GM19240 (cell line): ENCODE results near the gene TMEM134.
"Not testable (repeated sequence)": the region's sequence is repeated elsewhere in the genome, so short reads cannot be mapped to it uniquely, and the experiment has no call there.

Experiments used
- DNase-seq: peaks from one replicate; pipeline ENCODE4 v3.0.0; 2011; ENCODE audit warnings: low spot score; ENCODE audit not compliant: insufficient read length

Gene TMEM134

DNA sequence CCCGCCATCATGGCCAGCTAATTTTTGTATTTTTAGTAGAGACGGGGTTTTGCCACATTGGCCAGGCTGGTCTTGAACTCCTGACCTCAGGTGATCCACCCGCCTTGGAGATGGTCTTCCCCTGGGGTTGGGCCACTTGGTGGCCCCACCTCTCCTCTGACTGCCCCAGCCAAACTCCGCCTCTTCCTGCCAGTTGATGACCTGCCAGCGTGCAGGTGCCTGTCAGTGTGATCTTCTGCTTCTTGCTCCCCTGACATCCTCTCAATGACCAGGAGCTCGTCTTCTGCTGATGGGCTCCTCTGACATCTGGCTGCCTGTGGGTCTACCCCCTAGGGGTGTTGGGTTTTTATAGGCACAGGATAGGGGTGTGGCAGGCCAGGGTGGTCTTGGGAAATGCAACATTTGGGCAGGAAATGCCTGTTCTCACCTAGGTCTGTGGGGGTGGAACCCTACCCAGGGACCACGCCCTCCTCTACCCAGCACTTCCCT lies 16.9 kb upstream of the TMEM134 start:
- DNase-seq, result not testable (repeated sequence)

DNA sequence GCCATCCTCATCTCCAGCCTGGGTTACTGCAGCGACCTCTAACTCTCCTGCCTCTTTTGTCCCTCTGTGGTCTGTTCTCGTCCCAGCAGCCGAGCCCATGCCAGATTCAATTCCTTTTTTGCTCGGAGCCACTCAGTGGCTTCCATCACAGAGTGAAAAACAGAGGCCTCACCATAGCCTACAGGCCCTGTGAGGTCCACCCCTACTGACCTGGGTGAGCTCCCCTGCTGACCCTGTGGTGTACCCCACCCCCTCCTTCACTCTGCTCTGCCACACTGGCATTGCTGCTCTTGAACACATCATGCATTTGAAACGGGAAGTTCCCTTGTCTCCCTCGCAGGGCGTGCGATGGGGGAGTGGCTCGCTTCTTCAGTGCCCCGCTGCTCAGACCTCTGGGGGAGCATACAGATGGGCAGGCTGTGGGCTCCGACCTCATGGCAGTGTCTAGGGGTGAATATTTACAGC lies 15.8 kb upstream of the TMEM134 start:
- no peak for DNase-seq

DNA sequence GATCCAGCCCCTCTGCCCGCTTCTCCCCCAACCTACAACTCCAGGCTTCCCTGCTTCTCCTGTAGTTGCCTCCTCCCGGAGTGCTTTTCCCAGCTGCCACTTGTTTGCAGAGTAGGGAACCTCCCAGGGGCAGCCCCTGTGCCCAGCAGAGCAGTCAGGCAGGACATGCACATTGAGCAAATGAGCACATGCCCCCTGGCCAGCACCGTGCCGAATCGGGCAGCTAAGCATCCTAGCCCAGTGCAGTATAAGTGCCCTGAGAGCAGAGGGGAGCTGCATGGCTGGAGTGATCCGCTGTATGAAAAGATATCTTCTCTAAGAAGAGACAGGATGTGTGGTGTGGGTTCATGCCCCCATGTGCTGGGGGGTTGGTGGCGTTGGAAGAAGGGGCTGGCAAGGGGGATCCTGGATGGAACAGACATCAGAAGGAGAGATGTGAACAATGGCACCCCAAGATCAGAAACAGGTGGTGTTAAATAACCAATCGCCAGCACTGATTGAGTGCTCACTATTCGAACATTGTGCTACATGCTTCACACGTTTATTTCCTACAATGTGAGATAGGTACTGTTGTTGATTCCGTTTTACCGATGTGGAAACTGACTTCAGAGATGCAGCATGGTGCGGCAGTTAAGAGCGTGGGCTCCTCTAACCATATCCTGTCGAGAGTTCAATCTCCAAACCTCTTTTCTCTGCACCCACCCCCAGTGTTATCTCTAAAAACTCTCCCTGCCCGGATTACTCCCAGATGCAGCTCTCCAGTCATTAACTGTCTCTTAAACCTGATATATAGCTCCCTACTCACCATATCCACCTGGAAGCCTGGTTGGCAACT lies 15.0 kb upstream of the TMEM134 start:
- DNase-seq, result no peak

DNA sequence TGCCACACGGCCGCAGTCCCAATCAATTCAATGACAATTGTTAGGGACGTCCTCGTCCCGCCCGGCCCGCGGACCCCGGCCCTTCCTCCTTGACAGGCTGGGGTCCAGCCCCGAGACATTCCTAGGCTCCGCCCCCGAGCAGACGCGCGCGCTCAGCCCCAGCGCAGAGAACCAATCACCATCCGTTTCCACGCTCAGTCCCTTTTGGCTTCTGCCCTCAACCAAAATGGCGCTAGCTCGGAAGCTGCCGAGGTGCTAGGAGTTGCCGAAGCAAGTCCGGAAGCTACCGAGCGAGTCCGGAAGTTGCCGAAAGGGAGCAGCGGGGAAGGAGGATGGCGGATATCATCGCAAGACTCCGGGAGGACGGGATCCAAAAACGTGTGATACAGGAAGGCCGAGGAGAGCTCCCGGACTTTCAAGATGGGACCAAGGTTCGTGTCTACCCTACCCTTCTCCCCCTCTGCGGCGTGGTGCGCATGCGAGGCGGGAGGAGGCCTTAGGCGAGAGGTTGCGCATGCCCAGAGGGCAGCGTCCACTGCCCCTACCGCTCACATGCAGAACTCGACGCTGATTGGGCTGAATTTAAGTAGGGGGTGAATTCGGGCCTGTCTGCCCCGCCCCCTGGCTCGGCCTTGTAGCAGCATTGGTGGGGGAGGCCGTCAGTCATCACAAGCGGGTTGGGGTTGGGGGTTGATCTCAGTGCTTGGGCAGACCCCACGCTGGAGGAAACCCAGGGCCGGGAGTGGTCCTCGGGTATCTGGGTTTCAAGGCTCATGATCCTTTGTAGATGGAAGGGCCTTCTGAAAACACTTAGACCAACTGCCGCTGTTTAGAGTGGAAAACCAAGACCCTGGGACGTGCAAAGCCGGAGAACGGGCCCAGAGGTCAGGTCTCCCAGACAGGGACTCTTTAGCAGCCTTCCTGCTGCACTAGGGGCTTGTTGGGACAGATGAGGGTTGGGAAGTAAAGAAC lies 14.1 kb upstream of the TMEM134 start, which contains the start of gene AIP:
Gene AIP, plus strand, starts transcription at position 200 of the 972 bp plus-strand sequence. Its CDS starts 133 bp downstream, at position 333.
- peak; percentile 99 for DNase-seq

DNA sequence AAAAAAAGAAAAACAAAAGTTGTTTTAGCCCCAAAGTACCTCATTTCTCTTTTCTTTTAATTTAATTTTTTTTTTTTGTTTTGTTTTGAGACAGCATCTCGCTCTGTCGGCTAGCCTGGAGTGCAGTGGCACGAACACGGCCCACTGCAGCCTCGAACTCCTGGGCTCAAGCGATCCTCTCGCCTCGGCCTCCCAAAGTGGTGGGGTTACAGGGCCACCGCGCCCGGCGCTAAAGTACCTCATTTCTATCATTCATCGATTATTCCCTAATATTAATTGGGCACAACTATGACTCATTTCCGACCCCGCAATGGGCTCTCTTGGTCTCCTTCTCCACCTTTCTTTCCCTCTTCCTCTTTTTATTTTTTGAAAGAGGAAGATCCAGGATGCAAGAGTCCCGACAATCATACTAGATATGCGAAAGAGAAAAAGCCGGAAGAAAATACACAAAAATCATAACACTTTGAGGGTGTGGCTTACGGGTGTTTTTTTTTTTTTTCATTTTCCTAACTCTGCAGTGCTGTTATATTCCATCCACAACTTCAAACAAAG lies 13.3 kb upstream of the TMEM134 start:
- DNase-seq, result no peak

DNA sequence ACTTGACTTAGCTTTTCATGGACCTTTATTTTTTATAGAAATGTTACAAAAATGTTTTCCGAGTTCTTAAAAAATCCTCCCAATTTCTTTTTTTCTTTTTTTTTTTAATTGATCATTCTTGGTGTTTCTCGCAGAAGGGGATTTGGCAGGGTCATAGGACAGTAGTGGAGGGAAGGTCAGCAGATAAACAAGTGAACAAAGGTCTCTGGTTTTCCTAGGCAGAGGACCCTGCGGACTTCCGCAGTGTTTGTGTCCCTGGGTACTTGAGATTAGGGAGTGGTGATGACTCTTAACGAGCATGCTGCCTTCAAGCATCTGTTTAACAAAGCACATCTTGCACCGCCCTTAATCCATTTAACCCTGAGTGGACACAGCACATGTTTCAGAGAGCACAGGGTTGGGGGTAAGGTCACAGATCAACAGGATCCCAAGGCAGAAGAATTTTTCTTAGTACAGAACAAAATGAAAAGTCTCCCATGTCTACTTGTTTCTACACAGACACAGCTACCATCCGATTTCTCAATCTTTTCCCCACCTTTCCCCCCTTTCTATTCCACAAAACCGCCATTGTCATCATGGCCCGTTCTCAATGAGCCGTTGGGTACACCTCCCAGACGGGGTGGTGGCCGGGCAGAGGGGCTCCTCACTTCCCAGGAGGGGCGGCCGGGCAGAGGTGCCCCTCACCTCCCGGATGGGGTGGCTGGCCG lies 8.4 kb upstream of the TMEM134 start:
- not testable (repeated sequence) for DNase-seq

DNA sequence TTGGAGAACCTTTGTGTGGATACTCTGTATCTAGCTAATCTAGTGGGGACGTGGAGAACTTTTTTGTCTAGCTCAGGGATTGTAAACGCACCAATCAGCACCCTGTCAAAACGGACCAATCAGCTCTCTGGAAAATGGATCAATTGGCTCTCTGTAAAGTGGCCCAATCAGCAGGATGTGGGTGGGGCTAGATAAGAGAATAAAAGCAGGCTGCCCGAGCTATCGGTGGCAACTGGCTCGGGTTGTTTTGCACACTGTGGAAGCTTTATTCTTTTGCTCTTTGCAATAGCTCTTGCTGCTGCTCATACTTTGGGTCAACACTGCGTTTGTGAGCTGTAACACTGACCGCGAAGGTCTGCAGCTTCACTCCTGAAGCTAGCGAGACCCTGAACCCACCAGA lies 7.6 kb upstream of the TMEM134 start:
- DNase-seq, result not testable (repeated sequence)

DNA sequence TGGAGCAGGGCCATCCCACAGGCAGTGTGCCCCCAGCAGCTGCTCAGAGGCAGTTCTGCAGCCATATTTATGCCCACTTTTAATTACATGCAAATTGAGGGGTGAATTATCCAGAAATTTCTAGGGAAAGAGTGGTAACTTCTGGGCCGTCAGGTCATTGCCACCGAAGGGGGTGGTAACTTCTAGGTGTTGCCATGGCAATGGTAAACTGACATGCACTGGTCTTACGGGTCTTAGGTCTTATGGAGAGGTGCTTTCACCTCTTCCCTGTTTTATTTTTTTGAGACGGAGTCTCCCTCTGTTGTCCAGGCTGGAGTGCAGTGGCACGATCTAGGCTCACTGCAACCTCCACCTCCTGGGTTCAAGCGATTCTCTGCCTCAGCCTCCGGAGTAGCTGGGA lies 3.8 kb upstream of the TMEM134 start:
- no peak for DNase-seq

DNA sequence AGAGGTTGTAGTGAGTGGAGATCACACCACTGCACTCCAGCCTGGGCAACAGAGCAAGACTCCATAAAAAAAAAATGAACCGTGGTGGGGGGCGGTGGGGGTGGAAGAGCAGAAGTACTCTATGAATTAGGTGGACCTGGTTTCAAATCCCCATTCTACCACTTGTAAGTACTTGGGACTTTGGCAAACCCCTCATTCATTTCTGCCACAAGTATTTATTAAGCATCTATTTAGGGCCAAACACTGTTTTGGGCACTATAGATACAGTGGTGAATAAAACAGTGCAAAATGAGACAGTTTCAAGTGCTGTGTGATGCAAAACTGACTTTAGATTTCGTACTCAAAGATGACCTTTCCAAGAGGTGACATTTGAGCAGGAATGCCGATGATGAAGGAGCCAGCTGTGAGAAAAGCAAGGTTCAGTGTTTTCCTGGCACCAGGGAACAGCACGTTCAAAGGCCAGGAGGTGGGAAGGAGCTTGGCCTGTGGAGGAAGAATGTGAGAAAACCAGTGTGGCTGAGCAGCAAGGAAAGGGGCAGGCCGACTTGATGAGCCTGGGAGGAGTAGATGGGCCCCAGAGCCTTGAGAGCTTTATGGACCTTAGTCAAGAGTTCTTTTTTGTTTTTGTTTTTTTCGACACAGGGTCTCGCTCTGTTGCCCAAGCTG lies 1.4 kb upstream of the TMEM134 start:
- no peak for DNase-seq

DNA sequence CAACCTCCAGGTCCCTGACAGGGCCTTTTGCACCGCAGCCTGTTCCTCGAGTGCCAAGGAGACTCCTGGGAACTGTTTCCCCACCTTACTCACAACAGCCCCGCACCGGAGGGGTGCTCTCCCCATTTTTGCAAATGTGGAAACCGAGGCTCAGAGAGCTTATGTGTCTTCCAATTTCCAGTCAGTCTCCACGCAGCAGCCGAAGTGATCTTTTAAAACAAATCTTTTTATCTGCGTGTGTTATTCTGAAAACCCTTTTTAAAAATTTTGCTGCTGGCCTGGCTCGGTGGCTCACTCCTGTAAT lies 409 bp upstream of the TMEM134 start:
- no peak for DNase-seq

DNA sequence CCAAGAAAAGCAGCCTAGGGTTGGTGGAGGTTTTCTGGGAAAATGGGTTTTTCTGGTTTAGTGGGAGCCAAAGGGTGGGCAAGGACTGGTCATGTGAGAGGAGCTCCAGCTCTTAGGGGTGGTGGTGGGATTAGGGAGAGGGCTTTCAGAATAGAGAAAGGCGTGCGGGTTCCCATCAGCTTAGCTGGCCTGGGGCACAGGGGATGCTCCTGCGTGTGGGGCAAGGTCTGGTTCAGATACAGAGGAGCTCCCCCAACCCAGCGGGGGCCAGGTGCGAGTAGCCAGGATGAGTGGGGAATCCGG lies 644 bp downstream of the TMEM134 start:
- no peak for DNase-seq

DNA sequence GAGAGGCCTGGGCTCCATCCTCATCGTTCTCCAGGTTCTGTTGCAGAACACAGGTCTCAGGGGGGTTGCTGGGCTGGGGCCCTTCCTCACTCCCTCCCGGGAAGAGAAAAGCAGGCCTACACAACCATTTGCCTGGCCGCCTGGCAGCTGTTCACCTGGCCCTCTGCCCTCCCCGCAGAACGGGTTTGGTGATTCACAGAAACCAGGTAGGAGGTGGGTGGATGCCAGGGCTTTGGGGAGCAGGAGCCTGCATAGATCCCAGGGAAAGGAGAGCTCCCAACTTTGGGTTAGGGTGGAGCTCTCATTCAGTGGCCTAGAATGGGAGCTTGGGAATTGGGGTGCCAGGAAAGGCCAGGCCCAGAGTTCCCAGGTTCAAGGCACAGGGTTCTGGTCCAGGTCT lies 995 bp downstream of the TMEM134 start:
- DNase-seq, result no peak

DNA sequence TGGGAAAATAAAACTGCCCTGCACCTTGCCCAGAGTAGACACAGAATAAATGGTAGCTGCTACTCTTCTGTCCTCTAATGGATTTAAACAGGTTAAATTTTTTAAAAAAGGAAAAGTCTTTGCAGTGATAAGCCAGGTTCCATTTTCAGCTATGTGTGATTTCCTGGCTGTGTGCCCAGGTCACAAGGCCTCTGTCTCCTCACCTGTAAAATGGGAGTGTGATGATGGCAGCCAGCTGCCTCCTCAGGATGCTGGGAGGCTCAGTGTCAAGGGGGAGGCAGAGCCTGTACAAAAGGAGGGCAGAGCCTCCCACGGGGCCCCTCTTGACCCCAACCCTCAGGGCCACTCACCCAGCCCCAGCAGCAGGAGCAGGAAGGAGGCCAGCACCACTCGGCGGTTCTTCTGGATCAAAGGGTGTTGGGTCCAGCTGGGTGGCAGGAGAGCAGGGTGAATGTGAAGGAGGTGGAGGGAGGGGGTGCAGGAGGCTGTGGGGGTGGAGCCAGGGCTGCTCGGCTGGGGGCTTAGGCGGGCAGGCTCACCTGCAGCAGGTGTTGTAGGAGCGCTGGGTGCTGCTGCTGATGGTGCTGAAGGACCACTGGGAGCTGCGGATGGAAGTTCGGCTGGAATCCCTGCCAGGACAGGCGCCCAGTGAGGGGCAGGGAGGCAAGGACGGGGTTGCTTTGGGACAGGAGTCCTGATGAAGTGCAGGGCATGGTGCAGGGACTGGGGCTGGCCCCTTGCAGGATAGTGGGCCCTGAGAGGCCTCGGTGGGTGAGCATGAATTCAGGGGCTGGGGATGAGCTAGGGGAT lies 1.9 kb downstream of the TMEM134 start:
- no peak for DNase-seq

DNA sequence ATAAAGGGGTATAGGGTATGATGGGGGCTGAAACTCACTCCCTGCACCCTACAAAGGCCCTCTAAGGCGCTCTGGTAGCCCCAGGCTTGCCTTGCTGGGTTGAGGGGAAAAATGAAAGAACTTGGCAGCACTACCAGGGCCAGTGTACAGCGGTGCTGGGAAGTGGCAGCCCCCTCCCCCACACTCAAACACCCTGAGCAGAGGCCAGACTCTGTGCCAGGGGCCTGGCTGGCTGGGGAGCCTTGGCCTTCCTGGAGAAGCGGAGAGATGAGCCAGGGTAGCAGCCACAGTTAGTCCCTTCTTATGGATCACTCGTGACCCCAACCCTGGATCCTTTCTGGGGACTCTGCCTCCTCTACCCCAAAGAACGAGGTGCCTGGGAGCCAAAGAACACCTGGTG lies 2.7 kb downstream of the TMEM134 start:
- DNase-seq, result no peak

DNA sequence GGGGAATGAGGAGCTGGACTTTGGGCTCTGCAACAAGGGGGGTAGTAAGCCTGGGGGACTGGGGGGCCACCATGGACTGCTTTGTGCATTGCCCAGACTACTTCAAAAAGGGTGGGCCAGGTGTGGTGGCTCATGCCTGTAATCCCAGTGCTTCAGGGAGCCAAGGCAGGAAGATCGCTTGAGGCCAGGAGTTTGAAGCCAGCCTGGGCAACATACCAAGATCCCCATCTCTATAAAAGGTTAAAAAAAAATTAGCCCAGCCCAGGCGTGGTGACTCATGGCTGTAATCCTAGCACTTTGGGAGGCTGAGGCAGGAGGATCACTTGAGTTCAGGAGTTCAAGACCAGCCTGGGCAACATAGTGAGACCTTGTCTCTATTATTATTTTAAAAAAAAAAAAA lies 3.5 kb downstream of the TMEM134 start:
- DNase-seq, result not testable (repeated sequence)

DNA sequence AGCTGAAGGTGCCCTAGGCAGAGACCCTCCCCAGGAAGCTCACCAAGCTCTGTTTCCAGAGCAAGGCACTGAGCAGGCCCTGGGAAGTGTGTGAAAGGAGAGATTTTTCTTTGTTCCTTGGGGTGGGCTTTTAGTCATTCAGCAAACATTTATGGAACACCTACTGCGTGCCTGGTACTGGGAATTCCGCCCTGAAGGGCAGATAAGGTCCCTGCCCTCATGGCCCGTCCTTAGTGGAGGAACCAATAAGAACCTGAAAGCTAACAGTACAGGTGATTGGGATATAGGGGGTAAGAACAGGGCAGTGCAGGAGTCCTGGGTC lies 3.9 kb downstream of the TMEM134 start:
- no peak for DNase-seq

DNA sequence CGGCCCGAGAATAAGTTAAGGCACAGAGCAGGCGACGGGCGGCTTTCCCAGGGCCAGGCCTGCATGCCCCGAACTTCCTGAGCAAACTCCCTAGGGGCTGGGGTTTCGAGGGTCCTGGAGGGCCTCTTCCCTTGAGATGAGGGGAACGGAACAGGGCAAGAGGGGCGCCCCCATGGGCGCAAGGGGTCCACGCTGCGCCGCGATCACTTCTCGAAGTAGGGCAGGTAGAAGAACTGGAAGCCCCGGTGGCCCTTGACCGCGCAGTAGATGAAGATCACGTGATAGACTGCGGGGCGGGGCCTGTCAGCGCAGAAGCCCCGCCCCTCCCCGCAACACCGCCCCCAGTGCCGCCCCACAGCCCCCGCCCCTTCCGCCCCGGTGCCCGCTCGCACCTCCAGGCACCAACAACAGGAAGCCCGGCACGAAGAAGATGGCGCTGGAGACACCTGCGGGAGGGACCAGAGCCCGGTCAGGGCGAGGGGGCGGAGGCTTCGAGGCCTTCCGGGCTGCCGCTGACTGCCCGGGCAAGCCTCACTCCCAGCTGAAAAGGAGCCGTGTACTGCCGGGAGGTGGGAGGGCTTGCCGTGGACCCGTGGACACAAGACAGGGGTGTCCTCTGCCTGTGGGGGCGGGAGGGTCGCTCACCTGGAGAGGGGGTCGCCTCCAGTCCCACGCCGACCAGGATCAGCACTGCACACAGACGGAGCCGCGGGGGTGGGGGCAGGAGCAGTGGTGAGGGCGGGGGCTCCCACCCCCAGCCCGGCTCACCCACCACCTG lies 4.5 kb downstream of the TMEM134 start:
- DNase-seq, result peak; percentile 92

DNA sequence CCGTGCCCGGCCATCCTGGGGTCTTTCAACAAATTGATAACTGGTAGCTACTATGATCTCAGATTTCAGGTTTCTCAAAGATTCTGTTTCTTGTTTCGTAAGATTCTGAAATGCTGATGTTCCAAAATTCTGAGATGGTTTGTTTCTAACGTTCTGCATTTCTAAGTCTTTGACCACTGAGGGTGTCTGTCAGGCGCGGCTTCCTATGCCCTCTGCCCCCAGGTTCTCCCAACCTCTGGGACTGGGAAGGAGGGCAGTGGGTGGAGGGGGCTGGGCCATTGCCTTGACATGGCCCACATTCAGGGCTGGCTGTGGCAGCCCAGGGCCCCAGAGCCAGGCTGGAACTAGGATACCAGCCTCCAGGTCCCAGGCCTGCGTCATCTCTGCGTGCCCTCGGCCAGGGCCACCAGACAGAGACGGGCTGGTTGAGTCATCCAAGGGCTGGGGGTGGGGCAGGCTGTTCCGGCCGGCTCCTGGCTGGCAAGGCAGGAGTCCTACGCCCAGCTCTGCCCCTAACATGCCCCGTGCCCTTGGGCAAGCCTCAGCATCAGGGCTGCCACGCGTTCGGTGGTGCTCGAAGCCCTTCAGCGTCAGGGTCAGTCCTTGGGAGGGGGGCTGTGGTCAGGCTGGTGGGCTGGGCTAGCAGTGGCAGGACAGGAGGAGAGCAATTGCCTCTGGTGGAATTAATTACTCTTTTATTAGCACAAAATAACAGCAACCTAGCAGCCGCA lies 5.2 kb downstream of the TMEM134 start:
- no peak for DNase-seq

DNA sequence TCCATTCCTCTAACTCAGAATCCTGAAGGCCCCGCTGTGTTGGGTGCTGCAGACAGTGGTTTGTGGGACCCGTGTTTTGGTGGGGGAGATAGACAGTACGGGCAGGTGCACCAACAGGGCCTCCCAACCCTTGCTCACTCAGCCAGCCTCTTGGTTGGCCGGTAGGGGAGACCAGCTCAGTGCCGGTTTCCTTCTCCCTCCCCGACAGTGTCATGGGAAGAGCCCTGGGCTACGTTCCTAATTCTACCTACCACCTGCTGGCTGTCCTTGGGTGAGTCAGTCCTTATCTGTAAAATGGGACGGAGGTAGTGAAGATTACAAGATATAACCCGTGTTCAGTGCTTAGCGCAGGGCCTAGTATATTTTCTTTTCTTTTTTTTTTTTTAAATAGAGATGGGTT lies 5.9 kb downstream of the TMEM134 start:
- DNase-seq, result no peak
